ENCODE data around the gene PLA2G4E.

DNA sequence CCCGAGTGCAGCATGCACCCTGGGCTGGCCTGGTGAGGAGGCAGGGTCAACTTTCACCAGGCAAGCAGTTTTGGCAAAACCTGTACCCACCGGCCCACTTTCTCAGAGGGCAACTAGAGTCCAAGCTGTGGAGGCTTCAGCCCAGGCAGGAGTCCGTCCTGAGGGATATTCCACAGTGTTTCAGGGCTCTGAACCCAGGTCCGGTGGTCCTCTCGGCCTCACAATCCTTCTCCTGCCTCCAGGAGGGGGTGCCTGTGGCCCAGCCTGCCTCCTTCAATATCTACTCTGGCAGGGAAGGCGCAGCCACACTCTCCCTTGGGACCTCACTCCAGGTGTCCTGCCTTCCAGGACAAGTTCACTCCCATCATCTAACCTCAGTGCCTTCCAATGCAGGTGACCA, 3.9 kb downstream of the PLA2G4E start:
- TF ChIP-seq, protein P1, sequence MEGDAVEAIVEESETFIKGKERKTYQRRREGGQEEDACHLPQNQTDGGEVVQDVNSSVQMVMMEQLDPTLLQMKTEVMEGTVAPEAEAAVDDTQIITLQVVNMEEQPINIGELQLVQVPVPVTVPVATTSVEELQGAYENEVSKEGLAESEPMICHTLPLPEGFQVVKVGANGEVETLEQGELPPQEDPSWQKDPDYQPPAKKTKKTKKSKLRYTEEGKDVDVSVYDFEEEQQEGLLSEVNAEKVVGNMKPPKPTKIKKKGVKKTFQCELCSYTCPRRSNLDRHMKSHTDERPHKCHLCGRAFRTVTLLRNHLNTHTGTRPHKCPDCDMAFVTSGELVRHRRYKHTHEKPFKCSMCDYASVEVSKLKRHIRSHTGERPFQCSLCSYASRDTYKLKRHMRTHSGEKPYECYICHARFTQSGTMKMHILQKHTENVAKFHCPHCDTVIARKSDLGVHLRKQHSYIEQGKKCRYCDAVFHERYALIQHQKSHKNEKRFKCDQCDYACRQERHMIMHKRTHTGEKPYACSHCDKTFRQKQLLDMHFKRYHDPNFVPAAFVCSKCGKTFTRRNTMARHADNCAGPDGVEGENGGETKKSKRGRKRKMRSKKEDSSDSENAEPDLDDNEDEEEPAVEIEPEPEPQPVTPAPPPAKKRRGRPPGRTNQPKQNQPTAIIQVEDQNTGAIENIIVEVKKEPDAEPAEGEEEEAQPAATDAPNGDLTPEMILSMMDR (IDR thresholded peaks at IDR 0.05), result no peak
- no peak for TF ChIP-seq POLR2AphosphoS5 (IDR thresholded peaks at IDR 0.05; ENCODE audit: insufficient read depth in 1 of 2, low read depth in 1 of 2)
